ENCODE results near the gene SLC17A8. TPM values are rescaled to one million over a fixed set of nuclear protein-coding genes. Genes with fewer than 3 reads are reported as not detected.

The SLC17A8 gene
- total RNA-seq, 1 experiment from 2014 or later: not detected

GRCh38 chr12:100443434-100443833, 86.6 kb downstream of the SLC17A8 start:
- peaks cover 3% of the 10 kb centered on the region; the same call in 1 of the 2 replicates for H3K27me3 ChIP-seq (ENCODE audit: control insufficient read depth, insufficient read depth, low read length)
- H3K36me3 ChIP-seq (ENCODE audit: control insufficient read depth, insufficient read depth, low read length): no peaks in the 10 kb centered on the region
- BruUV-seq (replicated peaks): no TSS peak
- H3K9me3 ChIP-seq (ENCODE audit: control insufficient read depth, insufficient read depth, low read depth, low read length): no peaks in the 10 kb centered on the region
- POLR2A ChIA-PET: no interaction called here
- DNase-seq (ENCODE audit: low read depth, low spot score) (no peak), ATAC-seq (no peak)
- no peak overlapping the region for H3K4me3 ChIP-seq (ENCODE audit: low read depth in 2 of 2, low read length in 2 of 2)
- intact Hi-C loops (cut with micrococcal nuclease; ENCODE audit: unreplicated experiment): no loop called here
- no peaks in the 10 kb centered on the region for H3K4me1 ChIP-seq (ENCODE audit: control insufficient read depth, insufficient read depth, low read length)
- no peak overlapping the region for H3K27ac ChIP-seq (ENCODE audit: low read length)
- TF ChIP-seq REST (IDR thresholded peaks at IDR 0.05; ENCODE audit: insufficient read depth in 1 of 2, low read depth in 2 of 2, low read length in 1 of 2) (no peak), POLR2AphosphoS5 (IDR thresholded peaks at IDR 0.05; ENCODE audit: low read depth, low read length) (no peak), TCF7L2 (IDR thresholded peaks at IDR 0.05; ENCODE audit: low read depth, low read length) (no peak), SIN3A (IDR thresholded peaks at IDR 0.05; ENCODE audit: borderline replicate concordance, insufficient read depth, low read depth, low read length) (no peak), CTCF (IDR thresholded peaks at IDR 0.05) (no peak)
- in situ Hi-C loops (cut with HindIII; ENCODE audit: low pct_unique_long_range_greater_than_20kb, low sequenced_read_pairs): no loop called here
- CTCF ChIA-PET: no interaction called here

- H3K9me3 ChIP-seq (ENCODE audit: control insufficient read depth, insufficient read depth, low read depth, low read length): no peaks in the 10 kb centered on the region
- H3K4me1 ChIP-seq (ENCODE audit: control insufficient read depth, insufficient read depth, low read length): no peaks in the 10 kb centered on the region
- in situ Hi-C loops (cut with HindIII; ENCODE audit: low pct_unique_long_range_greater_than_20kb, low sequenced_read_pairs) (no loop called here), intact Hi-C loops (cut with micrococcal nuclease; ENCODE audit: unreplicated experiment) (no loop called here)
- POLR2A ChIA-PET: no interaction called here
- H3K4me3 ChIP-seq (ENCODE audit: low read depth in 2 of 2, low read length in 2 of 2): no peak overlapping the region
- CTCF ChIA-PET: no interaction called here
- no peaks in the 10 kb centered on the region for H3K36me3 ChIP-seq (ENCODE audit: control insufficient read depth, insufficient read depth, low read length)
- DNase-seq (ENCODE audit: low read depth, low spot score) (no peak), ATAC-seq (no peak)
- TF ChIP-seq TCF7L2 (IDR thresholded peaks at IDR 0.05; ENCODE audit: low read depth, low read length) (no peak), SIN3A (IDR thresholded peaks at IDR 0.05; ENCODE audit: borderline replicate concordance, insufficient read depth, low read depth, low read length) (no peak), REST (IDR thresholded peaks at IDR 0.05; ENCODE audit: insufficient read depth in 1 of 2, low read depth in 2 of 2, low read length in 1 of 2) (no peak)
- H3K27ac ChIP-seq (ENCODE audit: low read length): no peak overlapping the region
- H3K27me3 ChIP-seq (ENCODE audit: control insufficient read depth, insufficient read depth, low read length): peaks cover 4% of the 10 kb centered on the region; the same call in 1 of the 2 replicates
- no TSS peak for BruUV-seq (replicated peaks)
Measured at GRCh38 chr12:100445081-100445481, 88.2 kb downstream of the SLC17A8 start.
